SK-N-SH (cell line): ENCODE results near the gene ZC3H18. TPM values are rescaled to one million over a fixed set of nuclear protein-coding genes. Genes with fewer than 3 reads are reported as not detected.
"Not testable (repeated sequence)": the region's sequence is repeated elsewhere in the genome, so short reads cannot be mapped to it uniquely, and the experiment has no call there.

Source experiments
- CTCF ChIA-PET: fragments of 300-600, 350-600 bp; formaldehyde crosslinking; extraction: SDS; loops from one replicate; lab custom pipeline; 2021; lab: Yijun Ruan, JAX
- POLR2A ChIA-PET: fragments of 350-600 bp; sonication (Branson Sonifier 250); formaldehyde crosslinking; extraction: SDS; loops from one replicate; lab custom pipeline; 2020; ENCODE audit warnings: antibody characterized with exemption, inconsistent platforms; lab: Yijun Ruan, JAX
- DNase-seq: peaks from one replicate; pipeline ENCODE4 v3.0.0; 2012
- H2AFZ ChIP-seq: fragments of 200-600 bp; sonication (generic); 2 replicates; pipeline ENCODE4 v1.8.1; 2016; ENCODE audit warnings: antibody characterized with exemption, mild to moderate bottlenecking, low read depth
- H3F3A ChIP-seq: fragments of 200-600 bp; sonication (generic); replicated peaks from 2 replicates; pipeline ENCODE3; 2016; ENCODE audit warnings: antibody characterized with exemption, mild to moderate bottlenecking; ENCODE audit not compliant: insufficient read depth
- H3K27ac ChIP-seq, 2 experiments: fragments of 200-500 bp in 1 of 2; fragments of 200-600 bp in 1 of 2; sonication (Bioruptor generic) in 1 of 2; sonication (generic), shearing (Covaris generic) in 1 of 2; 2 replicates each; pipeline versions ENCODE4 v1.5.1 to v1.6.1; 2014 to 2016; ENCODE audit warnings: low read depth in 2 of 2, inconsistent platforms in 1 of 2, low read length in 1 of 2, mild to moderate bottlenecking in 1 of 2, mixed read lengths in 1 of 2
- H3K27me3 ChIP-seq: fragments of 200-600 bp; sonication (generic), shearing (Covaris generic); 2 replicates; pipeline ENCODE4 v1.6.1; 2016; ENCODE audit warnings: mixed run types; ENCODE audit not compliant: insufficient read depth
- H3K36me3 ChIP-seq, 2 experiments: fragments of 200-500 bp in 1 of 2; fragments of 200-600 bp in 1 of 2; sonication (Bioruptor generic) in 1 of 2; sonication (generic) in 1 of 2; replicated peaks in 1 of 2; 2 replicates each; pipeline versions ENCODE3 to v1.5.1; 2014 to 2016; ENCODE audit warnings: low read length in 1 of 2, mild to moderate bottlenecking in 1 of 2; ENCODE audit not compliant: insufficient read depth in 2 of 2, control insufficient read depth in 1 of 2
- H3K4me1 ChIP-seq, 2 experiments: fragments of 200-500 bp in 1 of 2; fragments of 200-600 bp in 1 of 2; sonication (Bioruptor generic) in 1 of 2; sonication (generic), shearing (Covaris generic) in 1 of 2; 2 replicates each; pipeline versions ENCODE4 v1.5.1 to v1.6.1; 2014 to 2016; ENCODE audit warnings: low read depth in 1 of 2, low read length in 1 of 2, mixed run types in 1 of 2; ENCODE audit not compliant: insufficient read depth in 2 of 2, control insufficient read depth in 1 of 2
- H3K4me2 ChIP-seq: fragments of 200-600 bp; sonication (generic), shearing (Covaris generic); 2 replicates; pipeline ENCODE4 v1.6.1; 2017; ENCODE audit warnings: mixed run types
- H3K4me3 ChIP-seq, 2 experiments: fragments of 200-500 bp in 1 of 2; fragments of 200-600 bp in 1 of 2; sonication (Bioruptor generic) in 1 of 2; sonication (generic), shearing (Covaris generic) in 1 of 2; 2 replicates each; pipeline versions ENCODE4 v1.5.1 to v1.8.1; 2014 to 2016; ENCODE audit warnings: low read depth in 2 of 2, inconsistent platforms in 1 of 2, low read length in 1 of 2, mild to moderate bottlenecking in 1 of 2, mixed read lengths in 1 of 2, moderate library complexity in 1 of 2
- H3K79me2 ChIP-seq: fragments of 200-600 bp; sonication (generic); 2 replicates; pipeline ENCODE4 v1.8.1; 2017; ENCODE audit warnings: mild to moderate bottlenecking; ENCODE audit not compliant: insufficient read depth
- H3K9ac ChIP-seq: fragments of 200-600 bp; sonication (generic); 2 replicates; pipeline ENCODE4 v1.6.1; 2017; ENCODE audit warnings: mixed run types
- H3K9me2 ChIP-seq: fragments of 200-600 bp; sonication (generic); 2 replicates; pipeline ENCODE4 v1.6.1; 2017; ENCODE audit warnings: mixed run types
- H3K9me3 ChIP-seq: fragments of 200-600 bp; sonication (generic); 2 replicates; pipeline ENCODE4 v1.6.1; 2017; ENCODE audit warnings: mixed run types, mild to moderate bottlenecking, moderate library complexity
- H4K20me1 ChIP-seq: fragments of 200-600 bp; sonication (generic); 2 replicates; pipeline ENCODE4 v1.6.1; 2017; ENCODE audit warnings: mild to moderate bottlenecking, mixed run types; ENCODE audit not compliant: insufficient read depth
- CHD2 ChIP-seq: fragments of 150-350 bp; IDR thresholded peaks from 2 replicates; pipeline ENCODE4 v1.6.1; 2018; ENCODE audit warnings: low read length; ENCODE audit not compliant: partially characterized antibody
- EP300 ChIP-seq, 2 experiments: IDR thresholded peaks; 2 replicates each; pipeline versions ENCODE4 v1.4.0 to v1.6.1; 2012; ENCODE audit warnings: borderline replicate concordance in 1 of 2, low read depth in 1 of 2, low read length in 1 of 2
- FOSL2 ChIP-seq: IDR thresholded peaks from 2 replicates; pipeline ENCODE4 v1.4.0; 2012; ENCODE audit warnings: low read depth, mild to moderate bottlenecking, moderate library complexity, borderline replicate concordance
- FOXM1 ChIP-seq: IDR thresholded peaks from 2 replicates; pipeline ENCODE4 v1.4.0; 2012; ENCODE audit warnings: low read depth, mild to moderate bottlenecking
- GATA2 ChIP-seq: sonication (generic); formaldehyde crosslinking; IDR thresholded peaks from 2 replicates; pipeline ENCODE4 v1.5.0; 2020; ENCODE audit warnings: mild to moderate bottlenecking, missing genetic modification reagents
- JUND ChIP-seq: IDR thresholded peaks from 2 replicates; pipeline ENCODE4 v1.4.0; 2012
- MAX ChIP-seq: IDR thresholded peaks from 2 replicates; pipeline ENCODE4 v1.4.0; 2012; ENCODE audit warnings: low read depth
- MEF2A ChIP-seq: IDR thresholded peaks from 2 replicates; pipeline ENCODE4 v1.4.0; 2012; ENCODE audit warnings: low read depth, borderline replicate concordance
- PBX3 ChIP-seq: IDR thresholded peaks from 2 replicates; pipeline ENCODE4; 2012
- RAD21 ChIP-seq: IDR thresholded peaks from 2 replicates; pipeline ENCODE4 v1.6.1; 2012; ENCODE audit warnings: mild to moderate bottlenecking, low read length
- REST ChIP-seq: IDR thresholded peaks from 2 replicates; pipeline ENCODE4 v1.6.1; 2012; ENCODE audit warnings: mild to moderate bottlenecking, low read depth, low read length, moderate library complexity
- RFX5 ChIP-seq: IDR thresholded peaks from 2 replicates; pipeline ENCODE4 v1.6.1; 2012; ENCODE audit warnings: mild to moderate bottlenecking, improper control_type of control experiment, low read length
- SMC3 ChIP-seq: IDR thresholded peaks from 2 replicates; pipeline ENCODE4 v1.6.1; 2012; ENCODE audit warnings: low read depth, low read length, improper control_type of control experiment
- TEAD4 ChIP-seq: IDR thresholded peaks from 2 replicates; pipeline ENCODE4 v1.4.0; 2012; ENCODE audit warnings: mild to moderate bottlenecking, borderline replicate concordance; ENCODE audit not compliant: insufficient read depth
- WGBS: methylation state at CpG from one replicate; pipeline ENCODE4 v1.1.6; 2017; ENCODE audit warnings: low lambda C conversion rate; 5-methylcytosine and 5-hydroxymethylcytosine counted together
- polyA plus RNA-seq, 3 experiments: library from polyadenylated mRNA; depleted of rRNA; stranded (reverse); fragments of >200 nt; gene quantifications; 2 replicates each; pipeline ENCODE4 v1.2.3, GENCODE V29; 2012

Gene ZC3H18
- polyA plus RNA-seq, 1 of the 3 experiments (the other 2 are of a cell fraction): 32.7 TPM

GRCh38 chr16:88608076-88608475 is 37.9 kb downstream of the ZC3H18 start:
- Histone ChIP-seq H3K27ac (no peak overlapping the region), H3K36me3 (peaks cover 20 to 56% of the 10 kb centered on the region in 2 experiments), H3F3A (no peaks in the 10 kb centered on the region), H3K9me3 (no peaks in the 10 kb centered on the region), H3K4me1 (no peaks in the 10 kb centered on the region), H3K9me2 (no peaks in the 10 kb centered on the region), H3K79me2 (peaks cover 3% of the 10 kb centered on the region; the same call in 1 of the 2 replicates), H3K4me3 (no peak overlapping the region), H3K4me2 (no peak overlapping the region), H3K9ac (no peak overlapping the region), H2AFZ (no peak overlapping the region), H3K27me3 (no peaks in the 10 kb centered on the region)
- DNase-seq: no peak
- WGBS: 96% methylated on average over 6 of the region's 6 CpGs
- ChIA-PET CTCF (no interaction called here), POLR2A (no interaction called here)
- TF ChIP-seq EP300 (IDR thresholded peaks at IDR 0.05; ENCODE audit: borderline replicate concordance in 1 of 2, low read depth in 1 of 2, low read length in 1 of 2): no peak
- TF ChIP-seq MEF2A: no peak
- TF ChIP-seq JUND: no peak
- no peak for TF ChIP-seq TEAD4
- TF ChIP-seq RFX5: no peak
- no peak for TF ChIP-seq REST
- TF ChIP-seq GATA2: no peak
- no peak for TF ChIP-seq PBX3
- TF ChIP-seq RAD21: no peak
- no peak for TF ChIP-seq FOSL2
- TF ChIP-seq SMC3: no peak
- TF ChIP-seq CHD2: no peak
- TF ChIP-seq MAX: no peak
- no peak for TF ChIP-seq FOXM1
- TF ChIP-seq, all 33 proteins: peak for 0
- no peaks in the 10 kb centered on the region; the same call in 1 of the 2 replicates for H4K20me1 ChIP-seq

GRCh38 chr16:88609426-88609825 is 39.2 kb downstream of the ZC3H18 start:
- peaks cover 16 to 68% of the 10 kb centered on the region in 2 experiments for H3K36me3 ChIP-seq
- H3K4me1 ChIP-seq, H3K9me3 ChIP-seq, H4K20me1 ChIP-seq, H3K4me2 ChIP-seq, H3K27ac ChIP-seq, H3K4me3 ChIP-seq, H3K9me2 ChIP-seq, POLR2A ChIA-PET, H3F3A ChIP-seq, H3K9ac ChIP-seq, H3K79me2 ChIP-seq, H3K27me3 ChIP-seq, DNase-seq, H2AFZ ChIP-seq: not testable (repeated sequence)
- CTCF ChIA-PET: interaction anchor here (1.3 to 1.8 kb wide), 2 partner anchors 10 to 54 kb away, joined by 3 to 7 read pairs; partner anchors contain the start of gene MVD
- WGBS: 88% methylated on average over 6 of the region's 8 CpGs
